ENCODE measurements around the gene OSBPL10. TPM values are rescaled to one million over a fixed set of nuclear protein-coding genes. Genes with fewer than 3 reads are reported as not detected.

The OSBPL10 gene
- total and polyA plus RNA-seq, 2 of the 4 experiments (the other 2 are of a cell fraction): 9.5 to 10.1 TPM

DNA sequence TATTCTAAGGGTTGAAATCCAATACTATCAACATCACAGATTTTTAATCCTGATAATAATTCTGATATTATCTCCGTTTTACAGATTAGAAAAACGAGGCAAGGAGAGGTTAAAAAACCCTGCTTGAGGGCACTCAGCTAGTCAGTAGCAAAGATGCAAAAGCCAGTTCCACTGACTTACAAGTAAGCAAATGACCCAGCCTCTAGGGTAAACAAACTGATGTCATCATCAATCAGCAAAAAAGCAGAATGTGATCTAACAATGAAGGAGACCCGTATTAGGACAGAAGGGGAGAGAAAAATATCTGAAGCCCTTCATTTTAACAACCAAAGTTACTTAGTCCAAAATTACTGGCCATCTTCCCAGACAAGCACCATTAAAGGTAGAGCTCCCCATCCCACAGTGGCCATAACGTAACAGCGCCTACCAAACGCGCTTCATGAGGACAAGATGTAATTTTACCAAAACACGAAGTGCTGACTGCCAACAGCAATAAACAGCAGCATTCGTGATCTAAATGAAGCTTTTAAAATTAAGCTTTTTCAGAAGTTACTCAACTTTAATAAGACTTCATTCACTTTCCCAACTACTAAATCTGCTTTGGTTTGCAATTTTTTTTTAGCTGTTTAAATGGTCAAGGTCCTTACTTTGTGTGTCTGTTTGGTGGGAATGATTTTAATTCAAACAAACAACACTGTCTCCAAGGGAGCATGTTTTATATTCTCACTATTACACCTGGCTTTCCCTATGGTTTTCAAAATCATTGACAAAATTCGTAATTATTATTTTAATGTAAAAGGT lies 176.6 kb downstream of the OSBPL10 start:
- H3K9me1 ChIP-seq (ENCODE audit: insufficient read depth, low read length): no peaks in the 10 kb centered on the region; the same call in 1 of the 2 replicates
- no peak overlapping the region for H2BK15ac ChIP-seq (ENCODE audit: low read depth, low read length)
- no peaks in the 10 kb centered on the region for H3K27me3 ChIP-seq (ENCODE audit: control insufficient read depth, insufficient read depth, low read length)
- no peak overlapping the region for H3K4me2 ChIP-seq (ENCODE audit: low read depth, low read length)
- no peak overlapping the region for H3K9ac ChIP-seq (ENCODE audit: low read depth, low read length)
- intact Hi-C loops (cut with micrococcal nuclease) (no loop called here), dilution Hi-C loops (cut with HindIII; ENCODE audit: low sequenced_read_pairs, unreplicated experiment) (no loop called here), in situ Hi-C loops (cut with MboI; ENCODE audit: low sequenced_read_pairs) (no loop called here)
- H2BK5ac ChIP-seq (ENCODE audit: low read depth, low read length, poor library complexity, severe bottlenecking): no peak overlapping the region
- WGBS, 2 experiments (ENCODE audit: extremely low coverage in 2 of 2, insufficient read length in 1 of 2): 60% methylated on average over 2 of the region's 10 CpGs; no CpG with 5 or more reads in 1 of the 2 experiments
- ChIA-PET CTCF (interaction anchor here (0.6 kb wide), 1 partner anchor 114 kb away, joined by 4 read pairs; no protein-coding TSS in a partner anchor), POLR2A (ENCODE audit: unreplicated experiment) (no interaction called here)
- no peak overlapping the region for H3K27ac ChIP-seq (ENCODE audit: insufficient read depth, low read length)
- DNase-seq (no peak), ATAC-seq (ENCODE audit: low read depth) (no peak)
- no peaks in the 10 kb centered on the region for H3K36me3 ChIP-seq (ENCODE audit: control insufficient read depth, insufficient read depth, low read length)
- H4K8ac ChIP-seq (ENCODE audit: low read depth in 2 of 2, low read length in 2 of 2): no peak overlapping the region
- no peak overlapping the region for H3K23ac ChIP-seq (ENCODE audit: low read depth, low read length)
- H4K20me1 ChIP-seq (ENCODE audit: insufficient read depth, low read length): no peaks in the 10 kb centered on the region
- no peak overlapping the region for H2BK120ac ChIP-seq (ENCODE audit: low read depth, low read length)
- H3K14ac ChIP-seq (replicated peaks; ENCODE audit: low read depth, low read length): no peak overlapping the region
- H3K56ac ChIP-seq (ENCODE audit: extremely low read depth, insufficient read depth, low read length): no peak overlapping the region
- H3K4me1 ChIP-seq (ENCODE audit: control insufficient read depth, insufficient read depth, low read length): no peaks in the 10 kb centered on the region
- H3K9me3 ChIP-seq (ENCODE audit: control insufficient read depth, insufficient read depth, low read length): no peaks in the 10 kb centered on the region
- no TSS peak for BruUV-seq (replicated peaks)
- H3K4me3 ChIP-seq (ENCODE audit: insufficient read depth, low read depth, low read length): no peak overlapping the region
- H3K4ac ChIP-seq (ENCODE audit: low read depth, low read length): no peak overlapping the region
- TF ChIP-seq MAZ (IDR thresholded peaks at IDR 0.05; ENCODE audit: borderline replicate concordance, low read depth, low read length) (no peak), FOS (IDR thresholded peaks at IDR 0.05; ENCODE audit: low read depth, low read length) (no peak), MAFK (IDR thresholded peaks at IDR 0.05; ENCODE audit: low read depth, low read length) (peak; percentile 54), RAD21 (IDR thresholded peaks at IDR 0.05; ENCODE audit: low read length) (no peak)
- no peak overlapping the region for H2AK9ac ChIP-seq (replicated peaks; ENCODE audit: low read depth, low read length, poor library complexity)
- 0 out of 4 replicates have a peak, but pooled peaks cover 0 to 3% of the 10 kb centered on the region in 2 experiments for H3K79me1 ChIP-seq (ENCODE audit: low read depth in 1 of 2, low read length in 2 of 2)
- H3K18ac ChIP-seq (ENCODE audit: low read depth, low read length): no peak overlapping the region
- no peak overlapping the region for H2BK20ac ChIP-seq (ENCODE audit: low read depth, low read length)
- H2AFZ ChIP-seq (replicated peaks; ENCODE audit: low read length, poor library complexity): no peak overlapping the region
- no peak overlapping the region for H2AK5ac ChIP-seq (ENCODE audit: low read depth, low read length)
- H4K91ac ChIP-seq (ENCODE audit: insufficient read depth, low read depth, low read length): no peak overlapping the region
- H4K5ac ChIP-seq (ENCODE audit: low read depth, low read length): no peak overlapping the region
